SU-DHL-6 (cell line): ENCODE data around the gene TERB1.

Experiments used
- CTCF ChIP-seq: fragments of 200-600 bp; sonication (generic); IDR thresholded peaks from one replicate; pipeline ENCODE4 v1.5.1; 2017; ENCODE audit warnings: antibody characterized with exemption, mild to moderate bottlenecking, low read length, moderate library complexity; ENCODE audit not compliant: insufficient read depth, poor library complexity, severe bottlenecking
- EZH2phosphoT487 ChIP-seq: fragments of 200-600 bp; sonication (generic), shearing (Covaris generic); conservative IDR thresholded peaks from 2 replicates; pipeline ENCODE4 v1.6.1; 2018; ENCODE audit warnings: mild to moderate bottlenecking, antibody characterized with exemption, low read length, moderate library complexity, mixed read lengths

GRCh38 chr16:66845791-66846221 lies 44.4 kb upstream of the TERB1 start:
- TF ChIP-seq CTCF, result no peak
- no peak for TF ChIP-seq EZH2phosphoT487
